GM21619 (cell line): ENCODE results near the gene ANKRD23.
"Not testable (repeated sequence)": the region's sequence is repeated elsewhere in the genome, so short reads cannot be mapped to it uniquely, and the experiment has no call there.

ENCODE experiments used
- ATAC-seq: cut with Tn5 transposase; IDR thresholded peaks from one replicate; pipeline ENCODE4 v1.9.1; 2021; ENCODE audit not compliant: unreplicated experiment

Gene ANKRD23

GRCh38 chr2:96801005-96801785 lies 42.6 kb downstream of the ANKRD23 start:
- ATAC-seq: peak; percentile 80

GRCh38 chr2:96800061-96801004 lies 43.5 kb downstream of the ANKRD23 start:
- peak; percentile 4 for ATAC-seq

- ATAC-seq: no peak
Measured at GRCh38 chr2:96799623-96799935, 44.2 kb downstream of the ANKRD23 start.

- ATAC-seq: no peak
Measured at GRCh38 chr2:96798733-96799622, 44.8 kb downstream of the ANKRD23 start.

GRCh38 chr2:96797066-96797625 lies 46.7 kb downstream of the ANKRD23 start:
- no peak for ATAC-seq

GRCh38 chr2:96796497-96796896 lies 47.3 kb downstream of the ANKRD23 start:
- not testable (repeated sequence) for ATAC-seq

GRCh38 chr2:96795076-96795475 lies 48.7 kb downstream of the ANKRD23 start:
- no peak for ATAC-seq

- no peak for ATAC-seq
Measured at GRCh38 chr2:96792772-96793749, 50.8 kb downstream of the ANKRD23 start.

GRCh38 chr2:96789245-96789617 lies 54.6 kb downstream of the ANKRD23 start:
- no peak for ATAC-seq

- ATAC-seq: no peak
Measured at GRCh38 chr2:96788442-96789244, 55.2 kb downstream of the ANKRD23 start.
